ENCODE data around the gene CDAN1. TPM values are rescaled to one million over a fixed set of nuclear protein-coding genes. Genes with fewer than 3 reads are reported as not detected.

CDAN1 gene, protein sequence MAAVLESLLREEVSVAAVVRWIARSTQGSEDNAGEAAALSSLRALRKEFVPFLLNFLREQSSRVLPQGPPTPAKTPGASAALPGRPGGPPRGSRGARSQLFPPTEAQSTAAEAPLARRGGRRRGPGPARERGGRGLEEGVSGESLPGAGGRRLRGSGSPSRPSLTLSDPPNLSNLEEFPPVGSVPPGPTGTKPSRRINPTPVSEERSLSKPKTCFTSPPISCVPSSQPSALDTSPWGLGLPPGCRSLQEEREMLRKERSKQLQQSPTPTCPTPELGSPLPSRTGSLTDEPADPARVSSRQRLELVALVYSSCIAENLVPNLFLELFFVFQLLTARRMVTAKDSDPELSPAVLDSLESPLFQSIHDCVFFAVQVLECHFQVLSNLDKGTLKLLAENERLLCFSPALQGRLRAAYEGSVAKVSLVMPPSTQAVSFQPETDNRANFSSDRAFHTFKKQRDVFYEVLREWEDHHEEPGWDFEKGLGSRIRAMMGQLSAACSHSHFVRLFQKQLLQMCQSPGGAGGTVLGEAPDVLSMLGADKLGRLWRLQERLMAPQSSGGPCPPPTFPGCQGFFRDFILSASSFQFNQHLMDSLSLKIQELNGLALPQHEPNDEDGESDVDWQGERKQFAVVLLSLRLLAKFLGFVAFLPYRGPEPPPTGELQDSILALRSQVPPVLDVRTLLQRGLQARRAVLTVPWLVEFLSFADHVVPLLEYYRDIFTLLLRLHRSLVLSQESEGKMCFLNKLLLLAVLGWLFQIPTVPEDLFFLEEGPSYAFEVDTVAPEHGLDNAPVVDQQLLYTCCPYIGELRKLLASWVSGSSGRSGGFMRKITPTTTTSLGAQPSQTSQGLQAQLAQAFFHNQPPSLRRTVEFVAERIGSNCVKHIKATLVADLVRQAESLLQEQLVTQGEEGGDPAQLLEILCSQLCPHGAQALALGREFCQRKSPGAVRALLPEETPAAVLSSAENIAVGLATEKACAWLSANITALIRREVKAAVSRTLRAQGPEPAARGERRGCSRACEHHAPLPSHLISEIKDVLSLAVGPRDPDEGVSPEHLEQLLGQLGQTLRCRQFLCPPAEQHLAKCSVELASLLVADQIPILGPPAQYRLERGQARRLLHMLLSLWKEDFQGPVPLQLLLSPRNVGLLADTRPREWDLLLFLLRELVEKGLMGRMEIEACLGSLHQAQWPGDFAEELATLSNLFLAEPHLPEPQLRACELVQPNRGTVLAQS
- 15.0 and 18.6 TPM in 2 replicates for total RNA-seq (2021; fragmentation: NEBNext Ultra II Directional; extraction: Animal tissue kit (Norgen Biotek cat#: 25700))
- 4.5 and 6.1 TPM in 2 replicates for polyA plus RNA-seq (2011; rRNA removed)
- polyA plus RNA-seq (2011; cell fraction: cytosol; rRNA removed), result 7.0 TPM
- 21.7 TPM for polyA plus RNA-seq (2011; cell fraction: nucleus; rRNA removed)
- 10.3 to 12.1 TPM (median 10.6 TPM) in 4 replicates for polyA plus RNA-seq (2012, experiment 1 of 2)
- polyA plus RNA-seq (2012, experiment 2 of 2), result 7.9 TPM
- 6.4 TPM for polyA plus RNA-seq (2013, experiment 1 of 2)
- polyA plus RNA-seq (2013, experiment 2 of 2), result 6.6 TPM
- 4.4 and 5.5 TPM in 2 replicates for polyA minus RNA-seq (2011; rRNA and poly(A)+ RNA removed)
- 4.6 TPM for polyA minus RNA-seq (2011; cell fraction: cytosol; rRNA and poly(A)+ RNA removed)
- 13.6 TPM for polyA minus RNA-seq (2011; cell fraction: nucleus; rRNA and poly(A)+ RNA removed)
- long read RNA-seq, experiment 1, partial matches to known transcripts, result 0 of 2 reads
- long read RNA-seq, experiment 1, other reads (novel, unspliced or antisense), result 2 of 2 reads
- long read RNA-seq, experiment 2, partial matches to known transcripts, result 0 of 1 reads
- long read RNA-seq, experiment 2, other reads (novel, unspliced or antisense), result 1 of 1 reads

DNA sequence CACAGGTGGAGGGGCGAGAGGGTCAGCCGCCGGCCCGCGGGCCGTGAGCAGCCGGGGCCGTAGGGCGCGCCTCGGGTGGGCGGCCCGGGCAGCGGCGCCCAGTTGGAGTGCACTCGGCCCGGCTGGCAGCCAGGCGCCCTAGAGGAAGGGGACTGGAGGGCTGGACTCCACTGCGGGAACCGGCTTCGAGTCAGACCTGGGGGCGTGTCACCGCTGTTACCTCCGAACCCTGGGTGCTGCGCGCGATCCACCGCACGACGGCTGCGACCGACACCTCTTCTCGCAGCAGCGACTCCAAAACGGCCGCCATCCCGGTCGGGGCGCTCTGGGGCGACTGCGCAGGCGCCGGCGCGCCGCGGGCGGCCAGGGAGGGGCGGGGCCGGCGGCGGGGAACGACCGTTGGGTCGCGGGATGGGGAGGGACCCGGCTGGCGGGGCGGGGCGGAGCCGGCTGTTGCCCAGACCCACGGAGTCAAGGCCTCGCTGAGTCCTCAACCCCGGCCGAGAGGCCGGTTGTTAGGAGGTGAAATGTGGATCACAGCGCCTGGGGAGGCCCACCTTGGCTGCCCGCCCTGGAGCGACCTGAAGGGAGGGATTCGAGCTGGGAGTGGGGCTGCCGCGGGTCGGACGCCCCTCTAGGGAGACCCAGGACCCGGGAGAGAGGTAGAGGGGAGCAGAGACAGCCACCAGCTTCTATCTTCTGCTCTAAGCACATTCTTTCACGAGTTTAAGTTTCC lies at the start of gene CDAN1:
TSS of gene CDAN1 (minus strand) at position 336 of the 736 bp plus-strand sequence. CDS start at position 310, 26 bp downstream.
- Histone ChIP-seq H3K23ac (ENCODE audit: insufficient read length) (no peak within 1 kb of the TSS), H3K79me2 (ENCODE audit: control insufficient read depth in 1 of 2, insufficient read depth in 2 of 2, low read length in 2 of 2) (no peaks in the 10 kb centered on the region), H2BK20ac (ENCODE audit: low read length) (no peak within 1 kb of the TSS), H3K9ac (replicated peaks in 1 of 4; ENCODE audit: extremely low read depth in 1 of 4, low read depth in 3 of 4, low read length in 3 of 4) (peak within 1 kb of the TSS; percentile 24 to 70 (median 64); a peak in 6 of 7 replicates), H3K9me3 (ENCODE audit: insufficient read depth in 2 of 2, low read depth in 1 of 2, low read length in 1 of 2) (no peaks in the 10 kb centered on the region), H3K4me2 (ENCODE audit: insufficient read depth in 1 of 2, low read depth in 2 of 2, low read length in 2 of 2) (peak within 1 kb of the TSS; percentile 78 to 79), H3K4ac (replicated peaks; ENCODE audit: insufficient read length, low read depth, low read length) (no peak within 1 kb of the TSS), H2BK12ac (ENCODE audit: low read depth, low read length) (no peak within 1 kb of the TSS), H4K8ac (ENCODE audit: extremely low read depth, insufficient read depth, low read length) (peak within 1 kb of the TSS; percentile 92), H3K27ac (ENCODE audit: low read depth, low read length) (no peak within 1 kb of the TSS), H2BK120ac (replicated peaks; ENCODE audit: low read depth, low read length) (no peak within 1 kb of the TSS), H2AFZ (ENCODE audit: low read length) (peak within 1 kb of the TSS; percentile 89; the same call in 1 of the 2 replicates), H3K56ac (replicated peaks; ENCODE audit: insufficient read length, low read depth, low read length) (peak within 1 kb of the TSS; percentile 40), H4K20me1 (replicated peaks in 1 of 2; ENCODE audit: control insufficient read depth in 1 of 2, insufficient read depth in 2 of 2, low read length in 2 of 2) (peaks cover 6 to 11% of the 10 kb centered on the region in 2 experiments), H3K18ac (ENCODE audit: extremely low read depth, low read length) (peak within 1 kb of the TSS; percentile 71), H2AK5ac (ENCODE audit: low read depth, low read length) (no peak within 1 kb of the TSS), H3K23me2 (ENCODE audit: low read depth, low read length) (peaks cover 7% of the 10 kb centered on the region; the same call in 1 of the 2 replicates), H2BK5ac (ENCODE audit: low read depth, low read length) (peak within 1 kb of the TSS; percentile 78; the same call in 1 of the 2 replicates), H3K79me1 (ENCODE audit: low read depth, low read length) (no peaks in the 10 kb centered on the region; the same call in 1 of the 2 replicates), H3K36me3 (ENCODE audit: control insufficient read depth in 2 of 4, insufficient read depth in 4 of 4, low read length in 3 of 4) (peaks cover 2 to 17% (median 5%) of the 10 kb centered on the region in 4 experiments; a peak in 7 of 8 replicates), H2BK15ac (ENCODE audit: low read length) (no peak within 1 kb of the TSS), H3K14ac (ENCODE audit: insufficient read length) (no peak within 1 kb of the TSS), H3K4me3 (ENCODE audit: extremely low read depth in 1 of 4, insufficient read depth in 2 of 4, low read depth in 3 of 4, low read length in 4 of 4) (peak within 1 kb of the TSS; percentile 79 to 84 (median 81)), H3K27me3 (replicated peaks in 1 of 4; ENCODE audit: control insufficient read depth in 3 of 4, extremely low read depth in 1 of 4, insufficient read depth in 3 of 4, low read length in 3 of 4) (peaks cover 0 to 3% (median 1%) of the 10 kb centered on the region in 4 experiments; a peak in 2 of 7 replicates), H4K91ac (replicated peaks; ENCODE audit: insufficient read length, low read length) (no peak within 1 kb of the TSS), H3K4me1 (replicated peaks in 1 of 4; ENCODE audit: control insufficient read depth in 3 of 4, insufficient read depth in 4 of 4, low read length in 3 of 4) (peaks cover 0 to 7% (median 1%) of the 10 kb centered on the region in 4 experiments; a peak in 4 of 7 replicates), H4K5ac (ENCODE audit: insufficient read length, low read depth, low read length) (peak within 1 kb of the TSS; percentile 88)
- ChIA-PET POLR2A (ENCODE audit: partially characterized antibody) (interaction anchor here (0.6 to 1.1 kb wide), 3 partner anchors 26 to 348 kb away, joined by 3 to 5 read pairs (median 3); no protein-coding TSS in a partner anchor), CTCF (ENCODE audit: partially characterized antibody) (interaction anchor here (0.7 to 5.5 kb wide), 6 partner anchors 12 to 189 kb away, joined by 3 to 28 read pairs (median 5); no protein-coding TSS in a partner anchor)
- DNase-seq (ENCODE audit: low read depth in 1 of 2, low spot score in 2 of 2) (peak; percentile 29 to 95), FAIRE-seq (no peak)
- WGBS, 2 experiments (ENCODE audit: extremely low coverage in 1 of 2, insufficient coverage in 1 of 2, insufficient read length in 1 of 2, insufficient replicate concordance in 2 of 2, low coverage in 1 of 2, low lambda C conversion rate in 2 of 2, missing lambda C conversion rate in 1 of 2), result 5% methylated on average over 31 of the region's 76 CpGs; no CpG with 5 or more reads in 1 of the 2 experiments
- TF ChIP-seq RFX5 (IDR thresholded peaks at IDR 0.05; ENCODE audit: borderline replicate concordance, low read depth, low read length), result no peak
- TF ChIP-seq, protein P1, sequence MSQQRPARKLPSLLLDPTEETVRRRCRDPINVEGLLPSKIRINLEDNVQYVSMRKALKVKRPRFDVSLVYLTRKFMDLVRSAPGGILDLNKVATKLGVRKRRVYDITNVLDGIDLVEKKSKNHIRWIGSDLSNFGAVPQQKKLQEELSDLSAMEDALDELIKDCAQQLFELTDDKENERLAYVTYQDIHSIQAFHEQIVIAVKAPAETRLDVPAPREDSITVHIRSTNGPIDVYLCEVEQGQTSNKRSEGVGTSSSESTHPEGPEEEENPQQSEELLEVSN (IDR thresholded peaks at IDR 0.05), result no peak
